Stromal cell of bone marrow (primary cell): ENCODE results near the gene CROCC2.

Source experiments
- DNase-seq: peaks from one replicate; pipeline ENCODE4 v3.0.0-alpha.2; 2012; ENCODE audit warnings: low read depth

The CROCC2 gene

GRCh38 chr2:240875228-240876034, 30.7 kb upstream of the CROCC2 start:
- DNase-seq = no peak

DNA sequence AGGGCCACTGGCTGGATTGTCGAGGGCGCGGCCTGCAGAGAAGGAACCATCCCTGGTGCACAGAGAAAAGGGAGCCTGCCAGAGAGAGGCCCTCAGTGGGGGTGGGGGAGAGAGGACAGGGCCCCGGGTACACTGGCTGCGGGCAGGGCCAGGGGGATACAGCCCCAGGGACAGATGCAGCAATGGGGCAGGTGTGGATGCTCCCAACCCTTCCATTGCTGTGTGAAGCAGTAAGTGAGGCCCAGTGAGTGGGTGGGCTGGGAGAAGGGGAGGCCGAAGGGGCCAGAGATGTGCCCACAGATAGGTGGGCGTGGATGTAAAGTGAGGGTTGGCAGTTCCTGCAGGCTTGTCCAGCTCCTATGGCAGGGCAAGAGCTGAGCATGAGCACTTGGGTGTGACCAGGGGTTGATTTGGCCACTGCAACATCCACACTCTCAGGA, 30.1 kb upstream of the CROCC2 start:
- no peak for DNase-seq

DNA sequence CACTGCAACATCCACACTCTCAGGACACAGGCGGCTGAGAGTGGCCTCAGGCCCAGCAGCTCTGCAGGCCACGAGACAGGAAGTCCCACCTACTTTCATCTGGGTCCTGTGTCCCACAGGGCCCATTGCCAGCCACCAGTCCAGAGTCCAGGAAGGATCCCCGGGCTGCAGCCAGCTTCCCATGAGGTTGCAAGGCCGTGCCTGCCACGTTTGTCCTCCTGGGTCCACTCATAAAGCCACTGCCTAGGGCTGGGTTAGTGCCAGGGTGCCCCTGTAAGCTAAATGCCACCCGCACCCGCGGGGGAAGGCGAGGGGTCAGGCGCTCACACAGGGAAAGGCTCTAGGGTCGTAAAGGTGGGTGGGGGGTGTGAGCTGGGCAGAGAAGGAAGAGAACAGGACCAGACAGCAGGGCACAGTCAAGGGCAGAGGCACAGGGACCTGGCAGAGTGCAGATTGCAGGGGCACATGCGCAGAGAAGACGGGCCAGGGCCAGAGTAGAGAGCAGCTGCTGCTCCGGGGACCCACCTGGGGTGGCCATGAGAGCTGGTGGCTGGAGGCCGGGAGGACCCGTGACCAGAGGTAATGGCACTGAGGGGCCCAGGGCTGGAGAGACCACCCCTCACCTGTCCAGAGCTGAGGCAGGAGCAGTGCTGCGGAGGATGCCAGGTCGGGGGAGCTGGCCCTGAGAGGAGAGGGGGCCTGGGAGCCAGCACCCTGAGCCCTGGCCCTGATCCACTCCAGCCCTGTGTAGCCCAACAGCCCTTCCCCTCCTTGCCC, 29.5 kb upstream of the CROCC2 start:
- DNase-seq = no peak

GRCh38 chr2:240877460-240878340, 28.4 kb upstream of the CROCC2 start:
- no peak for DNase-seq

- no peak for DNase-seq
Measured at GRCh38 chr2:240878341-240878936, 27.7 kb upstream of the CROCC2 start.

- DNase-seq = no peak
Measured at GRCh38 chr2:240879105-240879504, 27.0 kb upstream of the CROCC2 start.

- DNase-seq = no peak
Measured at GRCh38 chr2:240881913-240882312, 24.2 kb upstream of the CROCC2 start.

DNA sequence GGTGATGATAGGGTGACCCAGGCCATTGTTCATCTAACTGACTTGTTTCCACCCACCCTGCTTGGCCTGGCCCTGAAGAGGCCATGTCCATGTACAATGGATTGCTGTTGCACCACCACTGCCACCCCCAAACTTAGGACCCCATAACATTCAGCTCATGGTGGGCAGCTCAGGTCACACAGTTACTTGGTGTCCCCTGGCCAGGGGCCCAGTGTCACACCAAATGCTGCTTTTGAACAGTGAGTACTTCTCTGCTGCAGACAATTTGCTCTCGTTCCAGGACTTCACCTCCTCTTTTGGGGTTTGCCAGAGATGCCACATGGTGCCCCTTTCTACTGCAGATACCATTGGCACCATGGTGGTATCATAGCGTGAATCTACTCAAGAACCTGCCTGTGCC, 21.9 kb upstream of the CROCC2 start:
- no peak for DNase-seq

DNA sequence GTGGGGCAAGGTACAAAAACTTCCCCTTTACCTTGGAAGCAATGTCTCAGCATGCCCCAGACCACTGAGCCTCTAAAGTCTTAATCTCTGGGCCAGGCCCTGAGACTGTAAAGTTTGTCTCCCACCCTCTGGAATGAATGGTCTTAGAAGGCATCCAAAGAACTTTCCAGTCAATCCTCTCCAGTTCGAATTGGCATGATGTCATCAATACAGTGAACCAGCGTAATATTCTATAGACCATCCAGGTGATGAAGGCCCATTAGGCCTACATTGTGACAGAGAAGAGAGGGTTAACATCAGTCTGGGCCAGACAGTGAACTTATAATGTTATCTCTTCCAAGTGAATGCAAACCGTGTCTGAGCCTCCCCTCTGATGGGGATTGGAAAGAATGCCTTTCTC, 21.4 kb upstream of the CROCC2 start:
- no peak for DNase-seq

DNA sequence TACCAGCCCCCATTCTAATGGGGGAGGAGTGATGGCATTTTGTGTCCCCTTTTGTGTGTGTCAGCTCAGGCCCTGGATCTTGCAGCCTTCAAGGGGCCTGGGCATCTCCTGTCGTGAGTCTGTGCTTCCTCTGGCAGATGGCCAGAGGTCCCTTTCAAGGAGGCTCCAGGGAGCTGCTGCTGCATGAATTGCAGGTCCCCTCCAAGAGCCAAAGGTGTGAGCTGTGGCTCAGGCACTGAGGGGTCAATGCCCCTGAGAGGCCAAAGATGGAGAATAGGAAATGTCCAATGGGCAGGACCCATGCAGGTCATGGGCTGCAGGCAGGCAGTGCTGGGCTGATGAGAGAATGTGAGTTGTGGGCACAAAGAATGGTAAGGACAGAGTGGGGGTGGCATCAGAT, 20.6 kb upstream of the CROCC2 start:
- no peak for DNase-seq

DNA sequence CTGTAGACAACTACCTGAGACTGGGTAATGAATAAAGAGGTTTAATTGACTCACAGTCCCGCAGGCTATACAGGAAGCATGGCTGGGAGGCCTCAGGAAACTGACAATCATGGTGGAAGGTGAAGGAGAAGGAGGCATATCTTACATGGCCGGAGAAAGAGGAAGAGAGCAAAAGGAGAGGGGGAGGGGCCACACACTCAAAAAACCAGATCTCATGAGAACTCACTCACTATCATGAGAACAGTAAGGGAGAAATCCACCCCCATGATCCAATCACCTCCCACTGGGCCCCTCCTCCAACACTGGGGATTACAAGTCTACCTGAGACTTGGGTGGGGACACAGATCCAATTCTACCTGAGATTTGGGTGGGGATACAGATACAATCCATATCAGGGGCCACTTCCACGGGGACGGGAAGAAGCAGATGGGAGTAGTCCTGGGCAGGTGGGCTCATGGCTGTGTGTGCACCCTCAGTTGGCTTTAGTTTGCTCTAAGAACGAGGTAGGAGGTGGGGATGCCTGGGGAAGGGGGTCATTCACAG, 20.0 kb upstream of the CROCC2 start:
- DNase-seq = no peak

GRCh38 chr2:240886678-240887609, 19.2 kb upstream of the CROCC2 start:
- no peak for DNase-seq

GRCh38 chr2:240887631-240888030, 18.5 kb upstream of the CROCC2 start:
- DNase-seq = no peak

- no peak for DNase-seq
Measured at GRCh38 chr2:240888130-240888889, 17.8 kb upstream of the CROCC2 start.

- DNase-seq = no peak
Measured at GRCh38 chr2:240888890-240889573, 17.1 kb upstream of the CROCC2 start.

DNA sequence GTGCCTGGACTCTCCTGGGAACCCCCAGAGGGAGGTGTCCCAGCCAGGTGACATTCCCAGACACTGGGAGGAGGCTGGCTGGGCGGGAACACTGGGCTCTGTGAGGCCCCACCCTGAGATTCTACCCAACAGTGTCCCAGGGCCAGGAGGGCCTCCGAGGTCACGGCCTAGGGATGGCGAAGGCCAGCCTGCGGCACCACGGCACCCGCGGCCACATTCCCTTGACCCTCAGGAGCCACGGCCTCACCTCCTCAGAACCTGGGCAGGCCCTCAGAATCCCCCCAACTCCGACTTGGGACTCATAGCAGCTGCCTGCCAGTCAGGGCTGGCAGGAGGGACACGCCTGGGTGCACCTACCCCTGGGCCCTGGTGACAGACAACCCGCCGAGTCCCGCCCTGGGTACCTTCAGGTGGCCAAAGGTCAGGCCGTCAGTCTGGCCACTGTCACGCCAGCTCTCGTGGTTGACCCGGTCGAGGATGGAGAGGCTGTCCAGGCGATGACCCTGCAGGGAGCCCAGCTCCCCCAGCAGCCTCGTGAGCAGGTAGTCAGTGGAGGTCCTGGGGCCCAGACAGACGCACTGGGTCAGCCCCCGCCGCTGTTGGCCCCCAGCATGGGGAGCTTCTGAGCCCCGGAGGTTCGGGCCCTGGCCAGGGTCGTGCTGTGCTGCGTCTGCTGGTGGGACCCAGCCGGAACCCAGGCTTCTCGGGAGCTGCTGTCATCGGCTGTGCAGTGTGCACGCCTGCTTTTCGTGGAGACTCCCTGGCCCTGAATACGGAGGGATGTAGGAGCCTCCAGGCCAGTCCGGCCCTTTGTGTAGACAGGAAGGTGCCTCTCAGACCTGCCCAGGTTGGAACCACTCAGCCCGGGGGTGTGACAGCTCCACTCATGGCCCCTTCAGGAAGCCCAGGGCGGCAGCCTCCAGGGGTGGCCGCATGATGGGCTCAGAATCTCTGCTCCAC, 16.3 kb upstream of the CROCC2 start:
- no peak for DNase-seq

DNA sequence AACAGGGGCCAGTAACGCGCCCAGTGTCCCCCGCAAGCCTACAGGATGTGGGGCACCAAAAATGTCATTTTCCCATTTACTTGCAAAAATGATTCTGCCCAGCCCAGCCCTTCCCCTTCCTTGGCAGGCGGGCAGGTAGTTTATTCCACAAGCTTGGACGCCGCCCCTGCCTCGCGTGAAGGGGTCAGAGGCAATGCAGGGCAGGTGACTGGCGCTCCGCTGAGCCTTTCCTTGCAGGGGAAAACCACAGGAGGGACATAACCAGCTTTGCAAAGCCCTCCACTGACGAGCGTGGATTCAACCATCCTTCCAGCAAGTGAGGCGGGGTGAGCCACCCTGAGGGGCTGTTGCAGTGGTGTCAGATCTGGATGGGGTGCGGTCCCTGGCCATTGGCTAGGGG, 15.4 kb upstream of the CROCC2 start:
- no peak for DNase-seq
